Neural cell (in vitro differentiated cells): ENCODE results near the gene AGAP5. TPM values are rescaled to one million over a fixed set of nuclear protein-coding genes. Genes with fewer than 3 reads are reported as not detected.
"Not testable (repeated sequence)": the region's sequence is repeated elsewhere in the genome, so short reads cannot be mapped to it uniquely, and the experiment has no call there.

Source experiments
- H2AFZ ChIP-seq: fragments of 200-600, 300-800 bp; sonication (generic), shearing (Covaris generic); 2 replicates; pipeline ENCODE4 v1.6.0; 2014; ENCODE audit warnings: low read depth, mild to moderate bottlenecking, antibody characterized with exemption, low read length, moderate library complexity
- H3F3A ChIP-seq: fragments of 200-600 bp; shearing (Covaris generic); 2 replicates; pipeline ENCODE4 v1.6.1; 2016; ENCODE audit warnings: mild to moderate bottlenecking, moderate library complexity, mixed read lengths, antibody characterized with exemption, low read length; ENCODE audit not compliant: insufficient read depth, poor library complexity, severe bottlenecking
- H3K27ac ChIP-seq: fragments of 200-600, 300-800 bp; sonication (generic), shearing (Covaris generic); 2 replicates; pipeline ENCODE4 v1.5.1; 2014; ENCODE audit warnings: mild to moderate bottlenecking, low read length, moderate library complexity
- H3K27me3 ChIP-seq: fragments of 300-800, 200-600 bp; sonication (generic), shearing (Covaris generic); 2 replicates; pipeline ENCODE4 v1.6.0; 2014; ENCODE audit warnings: mild to moderate bottlenecking, low read depth, low read length, moderate library complexity; ENCODE audit not compliant: insufficient read depth
- H3K36me3 ChIP-seq: fragments of 300-800, 200-600 bp; sonication (generic), shearing (Covaris generic); 2 replicates; pipeline ENCODE4 v1.5.1; 2014; ENCODE audit warnings: mild to moderate bottlenecking, antibody characterized with exemption, low read length, moderate library complexity; ENCODE audit not compliant: insufficient read depth
- H3K4me2 ChIP-seq: fragments of 300-800, 200-600 bp; sonication (generic), shearing (Covaris generic); 2 replicates; pipeline ENCODE4 v1.6.0; 2014; ENCODE audit warnings: mild to moderate bottlenecking, low read length
- H3K4me3 ChIP-seq: fragments of 300-800, 200-600 bp; sonication (generic), shearing (Covaris generic); 2 replicates; pipeline ENCODE4 v1.5.1; 2014; ENCODE audit warnings: mild to moderate bottlenecking, low read length, moderate library complexity
- H3K79me2 ChIP-seq: fragments of 200-600 bp; shearing (Covaris generic); replicated peaks from 2 replicates; pipeline ENCODE4 v1.6.0; 2014; ENCODE audit warnings: mild to moderate bottlenecking, low read length, moderate library complexity; ENCODE audit not compliant: insufficient read depth
- H3K9ac ChIP-seq: fragments of 300-800, 200-600 bp; sonication (generic), shearing (Covaris generic); 2 replicates; pipeline ENCODE4 v1.6.1; 2016; ENCODE audit warnings: mild to moderate bottlenecking, low read length, mixed read lengths
- H3K9me2 ChIP-seq: fragments of 200-600 bp; shearing (Covaris generic); 2 replicates; pipeline ENCODE4 v1.6.1; 2016; ENCODE audit warnings: mild to moderate bottlenecking, low read length, mixed read lengths; ENCODE audit not compliant: insufficient read depth
- H3K9me3 ChIP-seq: fragments of 200-600, 300-800 bp; sonication (generic), shearing (Covaris generic); 2 replicates; pipeline ENCODE4 v1.6.1; 2016; ENCODE audit warnings: mild to moderate bottlenecking, mixed run types, low read length, moderate library complexity, mixed read lengths
- H4K20me1 ChIP-seq: fragments of 200-600 bp; shearing (Covaris generic); 2 replicates; pipeline ENCODE4 v1.6.1; 2016; ENCODE audit warnings: mild to moderate bottlenecking, mixed run types; ENCODE audit not compliant: insufficient read depth
- CTCF ChIP-seq: fragments of 450-650 bp; IDR thresholded peaks from 2 replicates; pipeline ENCODE4 v1.5.1; 2014; ENCODE audit warnings: antibody characterized with exemption, mild to moderate bottlenecking, moderate library complexity; ENCODE audit not compliant: poor library complexity, severe bottlenecking
- EP300 ChIP-seq: fragments of 450-650 bp; conservative IDR thresholded peaks from 2 replicates; pipeline ENCODE4 v1.6.1; 2014; ENCODE audit warnings: antibody characterized with exemption, mild to moderate bottlenecking, moderate library complexity; ENCODE audit not compliant: poor library complexity, severe bottlenecking
- EZH2 ChIP-seq: fragments of 200-600, 300-800 bp; shearing (Covaris generic), sonication (generic); IDR thresholded peaks from 2 replicates; pipeline ENCODE4 v1.6.1; 2014; ENCODE audit warnings: antibody characterized with exemption, low read length, borderline replicate concordance, mild to moderate bottlenecking; ENCODE audit not compliant: insufficient read depth, poor library complexity, severe bottlenecking
- MXI1 ChIP-seq: fragments of 450-650 bp; conservative IDR thresholded peaks from 2 replicates; pipeline ENCODE4 v1.6.1; 2014; ENCODE audit warnings: antibody characterized with exemption, mild to moderate bottlenecking; ENCODE audit not compliant: poor library complexity, severe bottlenecking
- POLR2AphosphoS5 ChIP-seq: IDR thresholded peaks from 2 replicates; pipeline ENCODE4 v1.6.1; 2012
- RAD21 ChIP-seq: fragments of 450-650 bp; conservative IDR thresholded peaks from 2 replicates; pipeline ENCODE4 v1.6.1; 2014; ENCODE audit warnings: antibody characterized with exemption, mild to moderate bottlenecking, moderate library complexity
- SMC3 ChIP-seq: fragments of 450-650 bp; conservative IDR thresholded peaks from 2 replicates; pipeline ENCODE4 v1.6.1; 2014; ENCODE audit warnings: antibody characterized with exemption, mild to moderate bottlenecking, moderate library complexity; ENCODE audit not compliant: poor library complexity
- TAF1 ChIP-seq: IDR thresholded peaks from 2 replicates; pipeline ENCODE4 v1.6.1; 2012; ENCODE audit warnings: low read depth
- polyA plus RNA-seq: library from polyadenylated mRNA; depleted of rRNA; stranded (reverse); fragments of >200 nt; gene quantifications from 2 replicates; pipeline ENCODE4 v1.2.3, GENCODE V29; 2014
- TF ChIP-seq, protein P1 (sequence below): IDR thresholded peaks from 2 replicates; pipeline ENCODE4 v1.6.1; 2012; ENCODE audit warnings: borderline replicate concordance

AGAP5 gene
- polyA plus RNA-seq, 1 donor from 2014 or later: 6.5 TPM

DNA sequence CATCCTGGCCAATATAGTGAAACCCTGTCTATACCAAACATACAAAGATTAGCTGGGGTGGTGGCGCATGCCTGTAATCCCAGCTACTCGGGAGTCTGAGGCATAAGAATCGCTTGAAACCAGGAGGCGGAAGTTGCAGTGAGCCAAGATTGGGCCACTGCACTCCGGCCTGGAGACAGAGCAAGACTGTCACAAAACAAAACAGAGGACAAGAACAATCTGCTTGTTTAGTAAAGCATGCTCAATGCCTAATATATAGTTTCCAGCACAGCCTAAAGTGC lies 44.5 kb upstream of the AGAP5 start:
- no peak overlapping the region for H3K9ac ChIP-seq
- no peaks in the 10 kb centered on the region for H3F3A ChIP-seq
- no peaks in the 10 kb centered on the region for H3K9me2 ChIP-seq
- no peaks in the 10 kb centered on the region for H3K9me3 ChIP-seq
- H3K4me2 ChIP-seq: no peak overlapping the region
- H3K36me3 ChIP-seq: no peaks in the 10 kb centered on the region
- peaks cover 25% of the 10 kb centered on the region for H3K79me2 ChIP-seq
- H3K27me3 ChIP-seq: no peaks in the 10 kb centered on the region
- no peak overlapping the region for H3K4me3 ChIP-seq
- no peaks in the 10 kb centered on the region for H4K20me1 ChIP-seq
- TF ChIP-seq EZH2 (no peak), SMC3 (no peak), MXI1 (no peak), EP300 (no peak), RAD21 (no peak), TAF1 (no peak), POLR2AphosphoS5 (no peak), CTCF (no peak)
- TF ChIP-seq, protein P1, sequence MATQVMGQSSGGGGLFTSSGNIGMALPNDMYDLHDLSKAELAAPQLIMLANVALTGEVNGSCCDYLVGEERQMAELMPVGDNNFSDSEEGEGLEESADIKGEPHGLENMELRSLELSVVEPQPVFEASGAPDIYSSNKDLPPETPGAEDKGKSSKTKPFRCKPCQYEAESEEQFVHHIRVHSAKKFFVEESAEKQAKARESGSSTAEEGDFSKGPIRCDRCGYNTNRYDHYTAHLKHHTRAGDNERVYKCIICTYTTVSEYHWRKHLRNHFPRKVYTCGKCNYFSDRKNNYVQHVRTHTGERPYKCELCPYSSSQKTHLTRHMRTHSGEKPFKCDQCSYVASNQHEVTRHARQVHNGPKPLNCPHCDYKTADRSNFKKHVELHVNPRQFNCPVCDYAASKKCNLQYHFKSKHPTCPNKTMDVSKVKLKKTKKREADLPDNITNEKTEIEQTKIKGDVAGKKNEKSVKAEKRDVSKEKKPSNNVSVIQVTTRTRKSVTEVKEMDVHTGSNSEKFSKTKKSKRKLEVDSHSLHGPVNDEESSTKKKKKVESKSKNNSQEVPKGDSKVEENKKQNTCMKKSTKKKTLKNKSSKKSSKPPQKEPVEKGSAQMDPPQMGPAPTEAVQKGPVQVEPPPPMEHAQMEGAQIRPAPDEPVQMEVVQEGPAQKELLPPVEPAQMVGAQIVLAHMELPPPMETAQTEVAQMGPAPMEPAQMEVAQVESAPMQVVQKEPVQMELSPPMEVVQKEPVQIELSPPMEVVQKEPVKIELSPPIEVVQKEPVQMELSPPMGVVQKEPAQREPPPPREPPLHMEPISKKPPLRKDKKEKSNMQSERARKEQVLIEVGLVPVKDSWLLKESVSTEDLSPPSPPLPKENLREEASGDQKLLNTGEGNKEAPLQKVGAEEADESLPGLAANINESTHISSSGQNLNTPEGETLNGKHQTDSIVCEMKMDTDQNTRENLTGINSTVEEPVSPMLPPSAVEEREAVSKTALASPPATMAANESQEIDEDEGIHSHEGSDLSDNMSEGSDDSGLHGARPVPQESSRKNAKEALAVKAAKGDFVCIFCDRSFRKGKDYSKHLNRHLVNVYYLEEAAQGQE: no peak
- no peak overlapping the region for H3K27ac ChIP-seq
- no peak overlapping the region for H2AFZ ChIP-seq

DNA sequence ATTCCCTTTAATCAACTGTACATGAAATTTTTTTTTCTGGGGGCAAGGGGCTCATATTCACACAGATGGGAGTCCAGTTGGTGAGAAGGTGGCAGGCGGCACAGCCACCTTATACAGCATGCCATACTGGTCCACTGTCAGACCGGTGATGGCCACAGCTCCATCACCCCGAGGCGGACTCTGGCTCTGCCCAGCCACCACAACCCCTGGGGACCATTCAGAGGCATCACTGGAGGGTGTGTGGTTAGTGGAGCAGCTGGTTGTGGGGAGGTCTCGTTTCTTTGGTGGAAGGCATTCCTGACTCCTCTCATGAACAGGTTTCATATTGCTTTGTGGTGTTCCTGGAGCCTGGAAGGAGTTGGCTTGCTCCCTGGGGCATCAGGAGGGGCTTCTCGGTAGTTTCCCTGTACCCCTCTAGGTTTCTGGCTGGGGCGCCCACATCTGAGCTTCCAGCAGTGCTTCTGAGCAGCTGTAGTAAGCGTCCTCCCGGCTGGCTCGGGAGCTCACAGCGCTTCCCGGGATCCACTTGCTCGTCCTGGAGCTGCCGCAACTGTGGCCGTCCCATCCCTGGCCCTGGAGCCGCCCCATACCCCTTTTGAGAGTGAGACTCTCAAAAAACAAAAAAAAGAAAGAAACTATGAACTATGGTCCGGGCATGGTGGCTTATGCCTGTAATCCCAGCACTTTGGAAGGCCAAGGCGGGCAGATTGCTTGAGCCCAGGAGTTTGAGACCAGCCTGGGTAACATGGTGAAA lies 42.8 kb upstream of the AGAP5 start:
- H3K27me3 ChIP-seq, H3F3A ChIP-seq, H2AFZ ChIP-seq, H4K20me1 ChIP-seq, H3K4me2 ChIP-seq, H3K9ac ChIP-seq, H3K9me3 ChIP-seq, H3K27ac ChIP-seq, H3K36me3 ChIP-seq, H3K4me3 ChIP-seq, H3K9me2 ChIP-seq: not testable (repeated sequence)
- H3K79me2 ChIP-seq: peaks cover 12% of the 10 kb centered on the region
